Mesothelial cell of epicardium (in vitro differentiated cells): Measurements from ENCODE around the gene RNF169. TPM values are rescaled to one million over a fixed set of nuclear protein-coding genes. Genes with fewer than 3 reads are reported as not detected.

Source experiments
- DNase-seq, 2 experiments: peaks; one replicate each; pipeline ENCODE4 v3.0.0; 2021; ENCODE audit warnings: low spot score in 2 of 2; ENCODE audit not compliant: unreplicated experiment in 2 of 2
- H3K27ac Mint-ChIP-seq: 2 replicates; pipeline ENCODE4 v1.8.0; 2021; ENCODE audit warnings: mixed read lengths
- H3K27me3 Mint-ChIP-seq: 2 replicates; pipeline ENCODE4 v1.8.0; 2021; ENCODE audit warnings: low read depth, mixed read lengths
- H3K36me3 Mint-ChIP-seq: 2 replicates; pipeline ENCODE4 v1.8.0; 2021; ENCODE audit warnings: mixed read lengths
- H3K4me1 Mint-ChIP-seq: 2 replicates; pipeline ENCODE4 v1.8.0; 2021; ENCODE audit warnings: mixed read lengths
- H3K4me3 Mint-ChIP-seq: 2 replicates; pipeline ENCODE4 v1.8.0; 2021; ENCODE audit warnings: mild to moderate bottlenecking, moderate library complexity, mixed read lengths
- H3K9me3 Mint-ChIP-seq: 2 replicates; pipeline ENCODE4 v1.8.0; 2021; ENCODE audit warnings: mixed read lengths
- total RNA-seq: library from RNA; stranded (reverse); gene quantifications from 3 replicates; pipeline ENCODE4 v1.2.1, GENCODE V29; 2021
- TF ChIP-seq, protein P1 (sequence below): fragments of 200-600 bp; sonication (generic); IDR thresholded peaks from one replicate; pipeline ENCODE4 v1.5.0; 2021; ENCODE audit warnings: antibody characterized with exemption; ENCODE audit not compliant: unreplicated experiment

The RNF169 gene
- total RNA-seq, 1 donor from 2014 or later = 24.2 TPM

GRCh38 chr11:74707182-74707581 lies 41.5 kb upstream of the RNF169 start:
- TF ChIP-seq, protein P1, sequence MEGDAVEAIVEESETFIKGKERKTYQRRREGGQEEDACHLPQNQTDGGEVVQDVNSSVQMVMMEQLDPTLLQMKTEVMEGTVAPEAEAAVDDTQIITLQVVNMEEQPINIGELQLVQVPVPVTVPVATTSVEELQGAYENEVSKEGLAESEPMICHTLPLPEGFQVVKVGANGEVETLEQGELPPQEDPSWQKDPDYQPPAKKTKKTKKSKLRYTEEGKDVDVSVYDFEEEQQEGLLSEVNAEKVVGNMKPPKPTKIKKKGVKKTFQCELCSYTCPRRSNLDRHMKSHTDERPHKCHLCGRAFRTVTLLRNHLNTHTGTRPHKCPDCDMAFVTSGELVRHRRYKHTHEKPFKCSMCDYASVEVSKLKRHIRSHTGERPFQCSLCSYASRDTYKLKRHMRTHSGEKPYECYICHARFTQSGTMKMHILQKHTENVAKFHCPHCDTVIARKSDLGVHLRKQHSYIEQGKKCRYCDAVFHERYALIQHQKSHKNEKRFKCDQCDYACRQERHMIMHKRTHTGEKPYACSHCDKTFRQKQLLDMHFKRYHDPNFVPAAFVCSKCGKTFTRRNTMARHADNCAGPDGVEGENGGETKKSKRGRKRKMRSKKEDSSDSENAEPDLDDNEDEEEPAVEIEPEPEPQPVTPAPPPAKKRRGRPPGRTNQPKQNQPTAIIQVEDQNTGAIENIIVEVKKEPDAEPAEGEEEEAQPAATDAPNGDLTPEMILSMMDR = no peak
- no peak overlapping the region for H3K4me3 Mint-ChIP-seq
- peaks cover 25% of the 10 kb centered on the region for H3K4me1 Mint-ChIP-seq
- no peak overlapping the region for H3K27ac Mint-ChIP-seq
- no peaks in the 10 kb centered on the region for H3K9me3 Mint-ChIP-seq
- H3K27me3 Mint-ChIP-seq = no peaks in the 10 kb centered on the region
- H3K36me3 Mint-ChIP-seq = no peaks in the 10 kb centered on the region
- no peak for DNase-seq

- Mint-ChIP-seq H3K27me3 (no peaks in the 10 kb centered on the region), H3K9me3 (no peaks in the 10 kb centered on the region)
These were observed 40.8 kb upstream of the RNF169 start for GRCh38 chr11:74707602-74708510.

DNA sequence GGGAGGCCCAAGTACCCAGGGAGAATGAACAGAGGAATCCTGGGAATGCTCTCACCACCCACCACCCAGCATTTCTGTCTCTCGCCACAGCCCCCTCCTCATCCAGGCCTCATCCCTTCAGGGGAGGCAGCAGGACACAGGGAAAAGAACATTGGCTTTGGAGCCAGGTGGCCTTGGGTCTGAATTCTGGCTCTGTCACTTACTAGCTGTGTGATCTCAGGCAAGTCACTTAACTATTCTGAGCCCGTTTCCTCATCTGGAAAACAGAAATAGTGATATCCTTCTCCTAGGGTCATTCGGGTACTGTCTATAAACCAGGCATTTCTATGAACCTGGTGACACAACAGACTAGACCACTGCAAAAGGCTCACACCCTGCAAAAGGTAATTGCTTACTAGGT lies 39.5 kb upstream of the RNF169 start:
- H3K27me3 Mint-ChIP-seq = no peaks in the 10 kb centered on the region
- peak overlapping the region; percentile 71 for H3K27ac Mint-ChIP-seq
- no peak overlapping the region for H3K4me3 Mint-ChIP-seq
- H3K9me3 Mint-ChIP-seq = no peaks in the 10 kb centered on the region
- peaks cover 25% of the 10 kb centered on the region for H3K4me1 Mint-ChIP-seq
- no peaks in the 10 kb centered on the region for H3K36me3 Mint-ChIP-seq
- no peak for DNase-seq
- TF ChIP-seq, protein P1 = no peak

More at GRCh38 chr11:74707602-74708510, 40.8 kb upstream of the RNF169 start:
- TF ChIP-seq, protein P1 = no peak
- no peak overlapping the region for H3K4me3 Mint-ChIP-seq
- peaks cover 25% of the 10 kb centered on the region for H3K4me1 Mint-ChIP-seq
- no peak for DNase-seq
- H3K27ac Mint-ChIP-seq = no peak overlapping the region
- H3K36me3 Mint-ChIP-seq = no peaks in the 10 kb centered on the region

DNA sequence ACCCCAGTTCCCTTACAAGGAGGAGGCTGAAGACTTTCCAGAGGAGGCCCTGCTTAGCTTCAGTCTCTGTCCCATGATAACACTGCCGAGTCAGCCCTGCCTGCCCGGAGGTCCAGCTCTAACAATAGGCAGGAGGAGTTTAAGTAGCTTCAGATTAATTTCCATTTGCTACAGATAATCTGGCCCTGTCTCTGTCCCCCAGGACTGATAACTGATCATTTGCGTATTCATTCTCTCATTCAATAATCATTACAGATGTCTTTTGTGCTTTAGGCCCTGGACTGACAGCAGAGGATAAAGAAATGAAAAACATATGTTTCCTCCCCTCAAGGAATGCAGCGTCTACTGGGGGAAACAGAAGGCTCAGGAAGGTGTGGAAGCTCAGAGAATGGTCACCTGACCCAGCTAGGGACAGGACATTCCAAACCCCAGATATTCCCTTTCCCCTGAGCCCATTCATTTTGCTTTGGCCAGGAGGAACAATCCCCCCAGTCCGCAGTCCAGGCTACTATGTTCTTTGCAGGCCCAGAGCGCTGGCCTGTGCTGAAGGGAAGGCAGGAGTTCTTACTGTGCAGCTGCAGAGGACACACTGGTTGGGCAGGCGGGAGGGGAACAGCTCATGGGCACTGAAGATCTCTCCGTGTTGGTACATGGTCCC lies 38.2 kb upstream of the RNF169 start:
- Mint-ChIP-seq H3K36me3 (no peaks in the 10 kb centered on the region), H3K27ac (peak overlapping the region; percentile 72), H3K27me3 (no peaks in the 10 kb centered on the region), H3K4me3 (no peak overlapping the region), H3K9me3 (no peaks in the 10 kb centered on the region), H3K4me1 (peaks cover 25% of the 10 kb centered on the region)
- DNase-seq = no peak
- TF ChIP-seq, protein P1 = no peak

DNA sequence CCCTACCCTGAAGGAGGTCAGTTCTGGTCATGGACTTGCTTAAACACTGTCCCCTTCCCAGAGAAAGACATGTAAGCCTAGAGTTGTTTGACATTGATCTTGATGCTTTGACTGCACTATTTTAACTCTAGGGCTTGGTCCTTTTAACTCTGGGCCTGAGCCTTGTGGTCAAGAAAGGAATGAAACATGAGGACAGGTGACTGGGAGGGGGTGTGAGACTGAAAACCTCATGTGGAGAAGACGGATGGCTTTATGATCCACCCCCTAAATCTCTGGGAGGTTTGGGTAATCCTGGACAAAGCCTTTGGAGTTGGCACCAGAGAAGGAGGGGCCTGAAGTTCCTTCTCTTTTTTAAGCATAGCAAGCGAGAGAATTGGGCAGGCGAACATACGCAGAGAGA lies 35.0 kb upstream of the RNF169 start:
- Mint-ChIP-seq H3K4me3 (no peak overlapping the region), H3K27me3 (no peaks in the 10 kb centered on the region), H3K36me3 (no peaks in the 10 kb centered on the region), H3K4me1 (peaks cover 25% of the 10 kb centered on the region), H3K9me3 (no peaks in the 10 kb centered on the region), H3K27ac (no peak overlapping the region)
- no peak for DNase-seq
- TF ChIP-seq, protein P1 = no peak
